ENCODE data around the gene DLL4. TPM values are rescaled to one million over a fixed set of nuclear protein-coding genes. Genes with fewer than 3 reads are reported as not detected.

DLL4 gene
- total and polyA plus RNA-seq, 10 of the 15 experiments (the other 5 are each of a cell fraction or from before 2014, with no cell fraction given) = 0.04 to 0.16 (median 0.09) TPM; not detected in 6

- TF ChIP-seq RCOR1 (conservative IDR thresholded peaks at IDR 0.05; ENCODE audit: low read depth, low read length) = 0 out of 2 replicates have a peak, but pooled peaks have one; percentile 59
- TF ChIP-seq CBFB (IDR thresholded peaks at IDR 0.05; ENCODE audit: low read depth) = no peak
- TF ChIP-seq RELA (IDR thresholded peaks at IDR 0.05; ENCODE audit: borderline replicate concordance, partially characterized antibody) = no peak
- peak in 1 of 2 experiments; percentile 48; a peak in 3 of 4 replicates for TF ChIP-seq SRF (IDR thresholded peaks at IDR 0.05; ENCODE audit: low read depth in 2 of 2, low read length in 2 of 2)
- peak; percentile 70 for TF ChIP-seq POLR2AphosphoS5 (IDR thresholded peaks at IDR 0.05; ENCODE audit: low read length)
- peak; percentile 96 for TF ChIP-seq RAD51 (IDR thresholded peaks at IDR 0.05)
- no peak for TF ChIP-seq ZNF592 (IDR thresholded peaks at IDR 0.05)
- no peak for TF ChIP-seq JUND (IDR thresholded peaks at IDR 0.05; ENCODE audit: low read depth, low read length)
- TF ChIP-seq E2F8 (IDR thresholded peaks at IDR 0.05; ENCODE audit: low read depth, partially characterized antibody) = no peak
- no peak; the same call in 1 of the 2 replicates for TF ChIP-seq ELK1 (IDR thresholded peaks at IDR 0.05; ENCODE audit: low read depth, low read length)
- no peak for TF ChIP-seq E4F1 (IDR thresholded peaks at IDR 0.05; ENCODE audit: borderline replicate concordance, partially characterized antibody)
- no peak for TF ChIP-seq PRDM15 (CRISPR knock-in tag; IDR thresholded peaks at IDR 0.05)
- peak; percentile 96 for TF ChIP-seq SIN3A (IDR thresholded peaks at IDR 0.05; ENCODE audit: low read depth, low read length)
Measured at GRCh38 chr15:40893733-40894680, 35.1 kb upstream of the DLL4 start, which contains the start of gene VPS18 (continued).

Data from GM12878 (cell line).